Uterus (tissue), 2 donors: ENCODE results near the gene DNAL1.

Experiments used
- POLR2A ChIP-seq, 2 donors: fragments of 450-650 bp; IDR thresholded peaks; one replicate each; pipeline ENCODE4 v1.6.1; 2016; ENCODE audit warnings: antibody characterized with exemption in 2 of 2, mild to moderate bottlenecking in 1 of 2, moderate library complexity in 1 of 2
- TF ChIP-seq, protein P1 (sequence below), 4 experiments: fragments of 200-600 bp in 2 of 4; fragments of 450-650 bp in 2 of 4; sonication (generic) in 2 of 4; IDR thresholded peaks; one replicate each; pipeline ENCODE4 v1.5.1; 2016 to 2019; ENCODE audit warnings: antibody characterized with exemption in 4 of 4, mild to moderate bottlenecking in 2 of 4, moderate library complexity in 1 of 4

DNA sequence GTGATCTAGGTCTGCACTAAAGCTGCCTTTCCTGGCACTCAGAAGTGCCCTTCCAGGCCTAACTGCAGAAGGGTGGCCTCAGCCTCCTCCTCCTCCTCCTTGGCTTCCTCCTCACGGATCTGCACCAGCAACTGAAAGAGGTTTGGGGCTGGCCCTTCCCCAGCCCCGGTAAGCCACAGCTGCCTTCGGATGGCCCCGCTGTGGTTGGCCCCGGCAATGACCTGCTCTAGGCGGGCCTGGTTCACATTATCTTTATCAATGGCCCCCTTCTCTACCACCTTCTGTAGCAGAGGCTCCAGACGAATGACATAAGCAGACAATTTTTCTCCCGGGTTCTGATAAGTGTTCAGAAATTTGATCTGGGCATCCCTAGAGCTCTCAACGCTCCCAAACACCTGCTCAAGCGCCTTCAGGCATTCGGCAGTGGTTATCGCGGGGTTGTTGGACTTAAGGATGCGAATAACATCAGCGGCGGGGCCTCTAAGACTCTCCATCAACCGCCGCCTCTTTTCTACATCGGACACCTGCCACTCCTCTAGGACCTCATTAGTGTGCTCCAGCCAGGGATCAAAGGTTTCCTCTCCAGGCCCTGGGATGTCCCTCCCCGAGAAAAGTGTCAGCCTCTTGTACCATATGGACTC, 67.9 kb downstream of the DNAL1 start:
- no peak for TF ChIP-seq POLR2A (IDR thresholded peaks at IDR 0.05)
- TF ChIP-seq, protein P1, sequence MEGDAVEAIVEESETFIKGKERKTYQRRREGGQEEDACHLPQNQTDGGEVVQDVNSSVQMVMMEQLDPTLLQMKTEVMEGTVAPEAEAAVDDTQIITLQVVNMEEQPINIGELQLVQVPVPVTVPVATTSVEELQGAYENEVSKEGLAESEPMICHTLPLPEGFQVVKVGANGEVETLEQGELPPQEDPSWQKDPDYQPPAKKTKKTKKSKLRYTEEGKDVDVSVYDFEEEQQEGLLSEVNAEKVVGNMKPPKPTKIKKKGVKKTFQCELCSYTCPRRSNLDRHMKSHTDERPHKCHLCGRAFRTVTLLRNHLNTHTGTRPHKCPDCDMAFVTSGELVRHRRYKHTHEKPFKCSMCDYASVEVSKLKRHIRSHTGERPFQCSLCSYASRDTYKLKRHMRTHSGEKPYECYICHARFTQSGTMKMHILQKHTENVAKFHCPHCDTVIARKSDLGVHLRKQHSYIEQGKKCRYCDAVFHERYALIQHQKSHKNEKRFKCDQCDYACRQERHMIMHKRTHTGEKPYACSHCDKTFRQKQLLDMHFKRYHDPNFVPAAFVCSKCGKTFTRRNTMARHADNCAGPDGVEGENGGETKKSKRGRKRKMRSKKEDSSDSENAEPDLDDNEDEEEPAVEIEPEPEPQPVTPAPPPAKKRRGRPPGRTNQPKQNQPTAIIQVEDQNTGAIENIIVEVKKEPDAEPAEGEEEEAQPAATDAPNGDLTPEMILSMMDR (IDR thresholded peaks at IDR 0.05) = no peak
